Activated CD4-positive, alpha-beta T cell treated with anti-CD3 and anti-CD28 coated beads for 36 hours (primary cell): ENCODE measurements around the gene COL23A1. TPM values are rescaled to one million over a fixed set of nuclear protein-coding genes. Genes with fewer than 3 reads are reported as not detected.

ENCODE experiments used
- ATAC-seq: fragments of 200-7000 bp; cut with Tn5 transposase; one replicate; pipeline ENCODE4 v1.10.0; 2021; ENCODE audit warnings: mild to moderate bottlenecking, moderate library complexity
- CTCF ChIA-PET: fragments of 350-600 bp; sonication (Branson Sonifier 250); formaldehyde crosslinking; loops from one replicate; lab custom pipeline; 2021; ENCODE audit warnings: antibody characterized with exemption; lab: Charles Lee
- POLR2A ChIA-PET: fragments of 350-600 bp; sonication (Branson Sonifier 250); formaldehyde crosslinking; loops from one replicate; lab custom pipeline; 2021; ENCODE audit warnings: antibody characterized with exemption, inconsistent platforms; lab: Charles Lee
- DNase-seq: peaks from one replicate; pipeline ENCODE4 v3.0.0-alpha.2; 2020
- H3K27ac Mint-ChIP-seq: one replicate; pipeline ENCODE4 v1.8.0; 2021; ENCODE audit warnings: mixed read lengths
- H3K27me3 Mint-ChIP-seq: one replicate; pipeline ENCODE4 v1.8.0; 2021; ENCODE audit warnings: mixed read lengths
- H3K36me3 Mint-ChIP-seq: one replicate; pipeline ENCODE4 v1.8.0; 2021; ENCODE audit warnings: low read depth, mixed read lengths
- H3K4me1 Mint-ChIP-seq: one replicate; pipeline ENCODE4 v1.8.0; 2021; ENCODE audit warnings: mixed read lengths
- H3K4me3 Mint-ChIP-seq: one replicate; pipeline ENCODE4 v1.8.0; 2021; ENCODE audit warnings: mild to moderate bottlenecking, moderate library complexity, mixed read lengths
- H3K9me3 Mint-ChIP-seq: one replicate; pipeline ENCODE4 v1.8.0; 2021; ENCODE audit warnings: low read depth, mixed read lengths
- intact Hi-C, 2 experiments: fragments of 100-400 bp; cut with DNase I in 1 of 2; cut with micrococcal nuclease in 1 of 2; formaldehyde crosslinking; loops; one replicate each; pipeline versions ENCODE4 v1.14.2 to v1.15.1; 2022 to 2024; cut with DNase I, micrococcal nuclease
- total RNA-seq, 2 experiments: library from RNA; stranded (reverse); gene quantifications; one replicate each; pipeline ENCODE4 v1.2.3, GENCODE V29; 2021

Gene COL23A1
- total RNA-seq, 2 experiments from 2014 or later = not detected

DNA sequence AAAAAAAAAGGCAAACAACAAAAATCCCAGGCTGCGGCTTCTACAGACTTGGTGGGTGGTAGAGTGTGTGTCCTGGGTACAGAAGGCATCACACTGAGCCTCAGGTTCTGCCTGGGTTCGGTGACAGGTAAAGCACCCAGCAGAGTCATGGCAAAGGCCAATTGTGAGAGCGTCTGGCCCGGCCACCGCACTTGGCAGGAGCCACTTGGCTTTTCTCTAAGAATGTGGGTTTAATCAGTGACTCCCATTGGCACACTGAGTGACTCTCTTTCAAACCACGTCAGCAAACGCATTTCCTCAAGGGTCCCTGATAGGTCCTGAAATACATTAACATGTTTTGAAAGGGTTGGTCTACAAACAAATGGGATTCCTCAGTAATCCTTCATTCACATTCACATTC, 17.0 kb downstream of the COL23A1 start:
- ChIA-PET CTCF (no interaction called here), POLR2A (no interaction called here)
- Mint-ChIP-seq H3K27me3 (peaks cover 24% of the 10 kb centered on the region), H3K27ac (no peak overlapping the region), H3K36me3 (no peaks in the 10 kb centered on the region), H3K4me3 (no peak overlapping the region), H3K4me1 (no peaks in the 10 kb centered on the region), H3K9me3 (peaks cover 3% of the 10 kb centered on the region)
- ATAC-seq (no peak), DNase-seq (no peak)
- intact Hi-C loops = no loop called here

DNA sequence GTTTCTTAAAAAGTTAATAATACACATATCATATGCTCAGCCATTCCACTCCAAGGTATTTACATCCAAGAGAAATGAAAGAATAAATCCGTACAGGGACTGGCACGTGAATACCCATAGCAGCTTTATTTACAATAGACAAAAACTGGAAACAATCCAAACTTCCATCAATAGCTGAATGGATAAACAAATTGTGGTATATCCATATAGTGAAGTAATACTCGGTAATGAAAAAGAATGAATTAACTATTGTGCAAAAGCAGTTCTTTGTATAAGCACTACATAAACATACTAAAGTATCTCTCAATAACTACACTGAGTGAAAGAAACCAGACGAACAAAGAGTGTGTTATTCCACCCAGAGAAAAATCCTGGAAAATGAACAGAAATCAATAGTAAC, 17.6 kb downstream of the COL23A1 start:
- intact Hi-C loops = no loop called here
- peaks cover 20% of the 10 kb centered on the region for H3K27me3 Mint-ChIP-seq
- DNase-seq = no peak
- H3K4me1 Mint-ChIP-seq = no peaks in the 10 kb centered on the region
- ChIA-PET CTCF (no interaction called here), POLR2A (no interaction called here)
- no peak overlapping the region for H3K4me3 Mint-ChIP-seq
- H3K27ac Mint-ChIP-seq = no peak overlapping the region
- ATAC-seq = no peak
- no peaks in the 10 kb centered on the region for H3K36me3 Mint-ChIP-seq
- H3K9me3 Mint-ChIP-seq = peaks cover 3% of the 10 kb centered on the region

DNA sequence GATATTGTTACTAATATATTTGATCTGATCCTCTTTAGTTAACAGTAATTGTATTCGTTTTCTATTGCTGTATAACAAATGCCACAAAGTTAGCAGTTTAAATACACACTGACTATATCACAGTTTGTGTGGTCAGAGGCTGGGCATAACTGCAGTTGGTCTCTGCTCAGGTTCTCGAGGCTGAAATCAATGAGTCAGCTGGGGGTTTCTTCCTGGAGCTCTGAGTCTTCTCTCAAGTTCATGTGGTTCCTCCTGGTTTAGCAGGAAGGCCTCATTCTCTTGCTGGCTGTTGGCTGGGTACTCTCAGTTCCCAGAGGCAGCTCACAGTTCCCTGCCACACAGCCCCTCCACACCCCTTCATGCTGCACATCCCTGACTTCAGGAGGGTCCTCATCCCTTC, 20.7 kb downstream of the COL23A1 start:
- ATAC-seq = no peak
- no peak for DNase-seq
- ChIA-PET POLR2A (no interaction called here), CTCF (no interaction called here)
- H3K27me3 Mint-ChIP-seq = peaks cover 20% of the 10 kb centered on the region
- H3K4me3 Mint-ChIP-seq = no peak overlapping the region
- no peaks in the 10 kb centered on the region for H3K4me1 Mint-ChIP-seq
- intact Hi-C loops = no loop called here
- H3K27ac Mint-ChIP-seq = no peak overlapping the region
- H3K36me3 Mint-ChIP-seq = no peaks in the 10 kb centered on the region
- H3K9me3 Mint-ChIP-seq = peaks cover 3% of the 10 kb centered on the region

DNA sequence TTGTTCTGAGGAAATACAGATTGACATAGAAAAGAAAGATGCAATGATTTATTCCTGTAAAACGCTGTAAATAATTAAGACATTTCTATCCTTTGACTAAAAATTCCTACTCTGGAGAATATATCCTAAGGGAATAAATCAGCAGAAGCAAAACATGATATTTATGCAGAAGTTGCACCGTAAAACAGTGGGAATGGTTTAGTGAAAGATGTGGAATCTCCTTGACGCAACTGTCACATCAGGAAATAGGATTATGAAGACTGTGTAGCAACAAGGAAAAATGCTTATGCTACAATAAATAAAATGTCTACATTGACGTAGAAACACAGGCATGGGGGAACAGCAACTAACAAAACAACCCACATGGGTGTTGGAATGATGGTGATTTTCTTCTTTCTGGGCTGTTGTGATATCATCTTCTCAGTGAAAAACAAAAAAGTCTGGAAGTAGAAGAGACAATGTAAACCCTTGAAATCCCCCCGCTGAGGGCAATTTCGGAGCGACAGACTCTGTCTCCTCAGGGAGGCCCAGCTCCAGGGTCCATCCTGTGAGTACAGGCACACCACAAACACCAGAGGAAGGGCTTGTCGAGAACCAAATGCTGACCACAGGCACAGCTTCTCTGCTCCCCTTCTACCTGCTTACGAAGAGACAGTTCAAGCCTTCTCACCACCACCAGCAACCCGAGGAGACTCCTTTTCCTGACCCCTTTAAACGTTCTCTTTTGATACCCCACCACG, 25.2 kb downstream of the COL23A1 start:
- Mint-ChIP-seq H3K27ac (no peak overlapping the region), H3K27me3 (peaks cover 22% of the 10 kb centered on the region), H3K4me1 (no peaks in the 10 kb centered on the region), H3K9me3 (no peaks in the 10 kb centered on the region), H3K4me3 (no peak overlapping the region), H3K36me3 (no peaks in the 10 kb centered on the region)
- no peak for ATAC-seq
- no peak for DNase-seq
- intact Hi-C loops = no loop called here
- ChIA-PET POLR2A (no interaction called here), CTCF (no interaction called here)

- Mint-ChIP-seq H3K4me3 (no peak overlapping the region), H3K9me3 (no peaks in the 10 kb centered on the region), H3K4me1 (no peaks in the 10 kb centered on the region), H3K27ac (no peak overlapping the region), H3K27me3 (peaks cover 23% of the 10 kb centered on the region), H3K36me3 (no peaks in the 10 kb centered on the region)
- DNase-seq (no peak), ATAC-seq (no peak)
- POLR2A ChIA-PET = no interaction called here
- intact Hi-C loops = no loop called here
- CTCF ChIA-PET = no interaction called here
These were observed 25.8 kb downstream of the COL23A1 start for GRCh38 chr5:178564397-178564796.

DNA sequence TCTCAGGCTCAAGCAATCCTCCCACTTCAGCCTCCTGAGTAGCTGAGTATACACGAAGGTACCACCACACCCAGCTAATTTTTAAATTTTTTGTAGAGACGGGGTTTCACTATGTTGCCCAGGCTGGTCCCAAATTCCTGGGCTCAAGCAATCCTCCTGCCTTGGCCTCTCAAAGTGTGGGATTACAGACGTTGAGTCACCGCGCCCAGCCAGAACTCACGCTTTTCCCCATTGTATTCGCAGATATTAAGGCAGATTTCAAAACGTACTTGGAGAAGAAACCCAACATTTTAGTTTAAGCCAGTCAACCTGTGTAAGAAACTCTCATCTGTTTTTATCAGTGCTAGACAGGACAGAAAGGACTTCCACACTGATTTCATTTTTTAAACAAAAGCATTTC, 26.6 kb downstream of the COL23A1 start:
- H3K4me3 Mint-ChIP-seq = no peak overlapping the region
- no peaks in the 10 kb centered on the region for H3K9me3 Mint-ChIP-seq
- no peaks in the 10 kb centered on the region for H3K4me1 Mint-ChIP-seq
- ChIA-PET POLR2A (interaction anchor here (0.6 kb wide), 1 partner anchor 245 kb away, joined by 4 read pairs; no protein-coding TSS in a partner anchor), CTCF (no interaction called here)
- H3K36me3 Mint-ChIP-seq = no peaks in the 10 kb centered on the region
- ATAC-seq (no peak), DNase-seq (no peak)
- H3K27me3 Mint-ChIP-seq = peaks cover 24% of the 10 kb centered on the region
- no peak overlapping the region for H3K27ac Mint-ChIP-seq
- intact Hi-C loops = no loop called here

GRCh38 chr5:178561746-178562264, 28.4 kb downstream of the COL23A1 start:
- no peaks in the 10 kb centered on the region for H3K9me3 Mint-ChIP-seq
- no peak overlapping the region for H3K27ac Mint-ChIP-seq
- CTCF ChIA-PET = interaction anchor here (0.7 kb wide), 1 partner anchor 71 kb away, joined by 3 read pairs; no protein-coding TSS in a partner anchor
- no peaks in the 10 kb centered on the region for H3K4me1 Mint-ChIP-seq
- H3K4me3 Mint-ChIP-seq = no peak overlapping the region
- intact Hi-C loops = no loop called here
- POLR2A ChIA-PET = no interaction called here
- DNase-seq (no peak), ATAC-seq (no peak)
- H3K27me3 Mint-ChIP-seq = peaks cover 26% of the 10 kb centered on the region
- H3K36me3 Mint-ChIP-seq = no peaks in the 10 kb centered on the region

GRCh38 chr5:178560911-178561310, 29.3 kb downstream of the COL23A1 start:
- peaks cover 26% of the 10 kb centered on the region for H3K27me3 Mint-ChIP-seq
- ChIA-PET POLR2A (no interaction called here), CTCF (no interaction called here)
- intact Hi-C loops = no loop called here
- ATAC-seq (no peak), DNase-seq (no peak)
- no peak overlapping the region for H3K4me3 Mint-ChIP-seq
- no peaks in the 10 kb centered on the region for H3K36me3 Mint-ChIP-seq
- no peak overlapping the region for H3K27ac Mint-ChIP-seq
- no peaks in the 10 kb centered on the region for H3K4me1 Mint-ChIP-seq
- H3K9me3 Mint-ChIP-seq = no peaks in the 10 kb centered on the region

DNA sequence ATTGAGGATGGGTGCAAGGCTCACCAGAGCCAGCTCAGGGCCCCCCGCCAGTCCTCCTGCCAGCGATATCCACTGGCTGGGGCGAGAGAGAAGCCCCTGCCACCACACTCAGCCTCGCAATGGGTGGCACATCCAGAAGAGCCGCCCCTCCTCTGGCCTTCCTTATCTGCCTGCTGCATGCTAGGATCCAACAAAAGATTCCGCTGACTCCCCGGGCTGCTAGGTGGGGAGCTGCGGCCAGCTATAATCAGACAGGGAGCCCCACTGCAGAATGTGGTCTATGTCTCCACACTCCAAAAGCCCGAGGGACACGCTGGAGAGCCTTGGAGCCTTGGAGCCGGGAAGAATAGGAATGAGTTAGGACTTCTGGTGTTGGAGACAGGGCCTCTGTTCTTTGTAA, 32.8 kb downstream of the COL23A1 start:
- ATAC-seq (no peak), DNase-seq (no peak)
- ChIA-PET CTCF (no interaction called here), POLR2A (no interaction called here)
- H3K4me3 Mint-ChIP-seq = no peak overlapping the region
- H3K9me3 Mint-ChIP-seq = no peaks in the 10 kb centered on the region
- H3K27ac Mint-ChIP-seq = no peak overlapping the region
- H3K36me3 Mint-ChIP-seq = no peaks in the 10 kb centered on the region
- intact Hi-C loops = no loop called here
- H3K27me3 Mint-ChIP-seq = peaks cover 9% of the 10 kb centered on the region
- H3K4me1 Mint-ChIP-seq = no peaks in the 10 kb centered on the region

GRCh38 chr5:178555771-178556211, 34.4 kb downstream of the COL23A1 start:
- no peak overlapping the region for H3K4me3 Mint-ChIP-seq
- ChIA-PET CTCF (interaction anchor here (1.1 kb wide), 1 partner anchor 95 kb away, joined by 3 read pairs; no protein-coding TSS in a partner anchor), POLR2A (no interaction called here)
- peaks cover 6% of the 10 kb centered on the region for H3K27me3 Mint-ChIP-seq
- DNase-seq (no peak), ATAC-seq (no peak)
- no peak overlapping the region for H3K27ac Mint-ChIP-seq
- no peaks in the 10 kb centered on the region for H3K4me1 Mint-ChIP-seq
- H3K36me3 Mint-ChIP-seq = no peaks in the 10 kb centered on the region
- H3K9me3 Mint-ChIP-seq = no peaks in the 10 kb centered on the region
- intact Hi-C loops = no loop called here

DNA sequence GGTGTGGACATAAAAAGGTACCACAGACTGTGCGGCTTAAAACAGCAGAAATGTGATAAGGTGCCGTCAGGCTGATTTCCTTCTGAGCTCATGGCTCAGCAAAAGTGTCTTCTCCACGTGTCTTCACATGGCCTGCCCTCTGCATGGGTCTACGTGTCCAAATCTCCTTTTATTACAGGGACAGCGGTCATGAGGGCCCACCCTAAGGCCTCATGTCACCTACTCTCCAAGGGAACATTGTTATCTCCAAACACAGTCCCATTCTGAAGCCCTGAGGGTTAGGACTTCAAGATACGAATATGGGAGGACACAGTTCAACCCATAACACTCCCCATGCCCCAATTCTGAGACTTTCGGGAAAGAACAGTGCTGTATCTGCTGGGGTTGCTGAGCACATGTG, 35.2 kb downstream of the COL23A1 start:
- Mint-ChIP-seq H3K36me3 (no peaks in the 10 kb centered on the region), H3K27me3 (peaks cover 6% of the 10 kb centered on the region), H3K9me3 (no peaks in the 10 kb centered on the region), H3K4me1 (no peaks in the 10 kb centered on the region), H3K27ac (no peak overlapping the region), H3K4me3 (no peak overlapping the region)
- ATAC-seq = no peak
- intact Hi-C loops = no loop called here
- ChIA-PET CTCF (interaction anchor here (1.1 kb wide), 1 partner anchor 94 kb away, joined by 3 read pairs; no protein-coding TSS in a partner anchor), POLR2A (no interaction called here)
- DNase-seq = no peak

DNA sequence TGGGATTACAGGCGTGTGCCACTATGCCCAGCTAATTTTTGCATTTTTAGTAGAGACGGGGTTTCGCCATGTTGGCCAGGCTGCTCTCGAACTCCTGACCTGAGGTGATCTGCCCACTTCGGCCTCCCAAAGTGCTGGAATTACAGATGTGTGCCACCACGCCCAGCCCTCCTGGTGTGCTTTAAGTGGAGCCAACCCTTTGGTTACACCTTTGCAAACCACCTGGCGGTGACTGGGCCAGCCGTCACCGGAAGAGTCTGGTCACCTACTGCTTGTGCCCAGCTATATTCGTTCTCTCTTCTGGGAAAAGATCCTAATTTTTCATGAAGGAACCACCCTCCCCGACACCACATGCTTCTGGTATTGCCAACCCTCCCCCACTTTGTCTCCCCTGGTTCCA, 35.9 kb downstream of the COL23A1 start:
- no peaks in the 10 kb centered on the region for H3K36me3 Mint-ChIP-seq
- H3K27ac Mint-ChIP-seq = no peak overlapping the region
- CTCF ChIA-PET = no interaction called here
- H3K9me3 Mint-ChIP-seq = no peaks in the 10 kb centered on the region
- POLR2A ChIA-PET = no interaction called here
- no peak for ATAC-seq
- intact Hi-C loops = no loop called here
- peaks cover 4% of the 10 kb centered on the region for H3K27me3 Mint-ChIP-seq
- no peak for DNase-seq
- no peak overlapping the region for H3K4me3 Mint-ChIP-seq
- no peaks in the 10 kb centered on the region for H3K4me1 Mint-ChIP-seq
